Measurements from ENCODE around the gene ZP1. TPM values are rescaled to one million over a fixed set of nuclear protein-coding genes. Genes with fewer than 3 reads are reported as not detected.
"Not testable (repeated sequence)": the region's sequence is repeated elsewhere in the genome, so short reads cannot be mapped to it uniquely, and the experiment has no call there.

Gene ZP1
- total and polyA plus RNA-seq, 4 donors = 0.72 TPM; not detected in 3

DNA sequence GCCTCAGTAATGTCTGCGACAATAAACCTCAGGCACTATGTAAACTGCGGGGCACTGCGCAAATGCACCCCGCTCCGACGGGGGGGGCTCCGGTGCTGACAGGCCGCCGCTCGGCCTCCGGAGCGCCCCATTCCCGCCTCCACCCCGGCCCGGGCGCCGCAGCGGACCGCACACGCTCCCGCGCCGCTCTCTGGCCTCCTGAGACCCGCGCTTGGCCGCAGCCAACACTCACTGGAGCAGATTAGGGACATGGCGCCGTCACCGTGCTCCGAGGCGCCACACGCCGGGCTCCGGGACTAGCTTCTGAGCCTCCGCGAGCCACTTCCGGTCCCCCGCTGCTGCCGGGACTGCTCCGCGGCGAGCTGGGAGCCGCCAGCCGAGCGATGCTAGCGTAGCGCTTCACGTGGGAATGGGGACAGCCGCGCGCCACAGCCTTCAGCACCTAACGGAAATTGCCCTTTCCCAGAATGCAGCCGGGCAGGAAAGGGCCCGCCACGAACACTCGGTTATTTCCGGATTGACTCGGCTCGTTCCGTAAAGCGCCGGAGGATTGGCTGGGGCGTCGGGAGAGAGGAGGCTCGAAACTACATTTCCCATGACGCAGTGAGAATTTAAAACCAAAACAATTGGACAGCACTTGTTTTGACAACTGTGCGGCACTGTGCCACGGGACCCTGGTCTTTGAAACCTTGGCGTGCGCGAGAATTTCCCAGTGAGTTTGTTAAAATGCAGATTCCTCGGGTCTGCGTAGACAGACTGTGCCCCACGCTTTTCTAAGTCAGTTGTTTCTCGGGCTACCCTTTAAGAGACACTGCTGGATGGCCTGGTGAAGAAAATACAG lies 39.0 kb downstream of the ZP1 start, which contains the start of gene PRPF19:
Gene PRPF19, minus strand, starts transcription at position 454 of the 841 bp plus-strand sequence. Its CDS starts 203 bp downstream, at position 251.
- Histone ChIP-seq H3K4me1 (ENCODE audit: control insufficient read depth, insufficient read depth, low read length) (peaks cover 6% of the 10 kb centered on the region), H3K9me3 (ENCODE audit: control insufficient read depth, insufficient read depth, low read length) (no peaks in the 10 kb centered on the region), H3K27ac (ENCODE audit: low read depth, low read length) (peak within 1 kb of the TSS; percentile 80), H3K4me3 (ENCODE audit: low read depth, low read length) (peak within 1 kb of the TSS; percentile 58), H3K27me3 (ENCODE audit: control insufficient read depth, insufficient read depth, low read length) (peaks cover 3% of the 10 kb centered on the region), H3K36me3 (ENCODE audit: control insufficient read depth, insufficient read depth, low read length) (peaks cover 18% of the 10 kb centered on the region)
- DNase-seq (ENCODE audit: low read depth in 4 of 6, low spot score in 6 of 6) = peak; percentile 94 to 100 (median 98)
- 0% methylated on average over 75 of the region's 75 CpGs for WGBS (ENCODE audit: insufficient coverage)

DNA sequence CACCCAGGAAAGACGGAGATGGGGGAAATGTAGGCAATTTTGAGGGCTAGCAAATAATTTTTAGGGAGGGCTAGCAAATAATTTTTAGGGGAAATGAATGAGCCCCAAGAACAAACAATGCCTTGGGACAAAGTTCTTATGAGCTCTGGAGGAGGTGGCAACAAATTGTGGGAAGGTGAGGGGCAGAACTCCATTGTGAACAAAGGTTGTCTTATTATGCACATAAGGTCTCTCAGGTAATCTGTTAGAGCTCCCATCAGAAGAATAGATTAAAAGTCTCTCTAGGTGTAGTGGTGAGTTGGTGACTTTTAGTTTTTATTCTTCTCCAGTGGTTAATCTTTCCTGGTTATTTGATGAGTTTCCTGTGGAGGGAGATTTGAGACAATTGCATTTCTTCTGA lies 41.5 kb downstream of the ZP1 start:
- Histone ChIP-seq H3K27ac (ENCODE audit: low read depth, low read length) (no peak overlapping the region), H3K4me3 (ENCODE audit: low read depth, low read length) (no peak overlapping the region), H3K9me3 (ENCODE audit: control insufficient read depth, insufficient read depth, low read length) (no peaks in the 10 kb centered on the region), H3K36me3 (ENCODE audit: control insufficient read depth, insufficient read depth, low read length) (peaks cover under 1% of the 10 kb centered on the region), H3K4me1 (ENCODE audit: control insufficient read depth, insufficient read depth, low read length) (peaks cover 17% of the 10 kb centered on the region), H3K27me3 (ENCODE audit: control insufficient read depth, insufficient read depth, low read length) (peaks cover 3% of the 10 kb centered on the region)
- WGBS (ENCODE audit: insufficient coverage) = 0% methylated on average over 1 of the region's 1 CpG
- no peak for DNase-seq (ENCODE audit: low read depth in 4 of 6, low spot score in 6 of 6)

DNA sequence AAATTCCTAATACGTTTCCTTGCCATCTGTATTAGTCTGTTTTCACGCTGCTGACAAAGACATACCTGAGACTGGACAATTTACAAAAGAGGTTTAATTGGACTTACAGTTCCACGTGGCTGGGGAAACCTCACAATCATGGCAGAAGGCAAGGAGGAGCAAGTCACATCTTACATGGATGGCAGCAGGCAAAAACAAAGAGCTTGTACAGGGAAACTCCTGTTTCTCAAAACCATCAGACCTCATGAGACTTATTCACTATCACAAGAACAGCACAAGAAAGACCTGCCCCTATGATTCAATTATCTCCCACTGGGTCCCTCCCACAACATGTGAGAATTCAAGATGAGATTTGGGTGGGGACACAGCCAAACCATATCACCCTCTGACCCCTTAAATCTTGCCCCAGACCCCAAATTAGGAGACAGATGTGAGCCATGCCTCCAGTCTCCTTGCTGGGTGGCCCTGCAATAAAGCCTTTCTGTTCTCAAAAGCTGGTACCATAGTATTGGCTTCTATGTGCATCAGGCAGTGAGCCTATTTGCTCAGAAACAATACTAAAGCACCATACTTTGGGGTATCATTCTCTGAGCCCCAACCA lies 42.4 kb downstream of the ZP1 start:
- H3K36me3 ChIP-seq (ENCODE audit: control insufficient read depth, insufficient read depth, low read length); H3K4me3 ChIP-seq (ENCODE audit: low read depth, low read length); DNase-seq (ENCODE audit: low read depth in 4 of 6, low spot score in 6 of 6); H3K27me3 ChIP-seq (ENCODE audit: control insufficient read depth, insufficient read depth, low read length); H3K9me3 ChIP-seq (ENCODE audit: control insufficient read depth, insufficient read depth, low read length): not testable (repeated sequence)
- peak overlapping the region; percentile 33 for H3K27ac ChIP-seq (ENCODE audit: low read depth, low read length)
- peaks cover 21% of the 10 kb centered on the region for H3K4me1 ChIP-seq (ENCODE audit: control insufficient read depth, insufficient read depth, low read length)
- WGBS (ENCODE audit: insufficient coverage) = 47% methylated on average over 3 of the region's 3 CpGs

DNA sequence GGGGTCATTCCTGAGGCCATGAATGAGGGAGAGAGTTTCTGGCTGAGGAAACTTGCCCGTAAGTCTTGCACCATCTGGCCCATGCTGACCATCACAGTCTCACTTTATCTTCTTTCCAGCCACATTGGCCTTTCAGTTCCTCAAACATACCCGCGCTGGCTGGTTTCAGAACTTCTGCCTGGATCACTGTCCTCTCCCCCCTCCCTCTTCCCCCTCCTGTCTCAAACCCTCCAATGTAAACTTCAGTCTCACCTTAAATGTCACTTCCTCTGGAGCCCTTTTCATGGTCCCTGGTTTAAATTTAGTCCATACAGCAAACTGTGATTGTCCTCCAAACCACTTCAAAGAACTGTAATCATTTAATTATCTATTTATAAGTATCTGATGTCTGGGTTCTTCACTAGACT lies 42.9 kb downstream of the ZP1 start:
- peak overlapping the region; percentile 33 for H3K27ac ChIP-seq (ENCODE audit: low read depth, low read length)
- H3K4me1 ChIP-seq (ENCODE audit: control insufficient read depth, insufficient read depth, low read length) = peaks cover 23% of the 10 kb centered on the region
- DNase-seq (ENCODE audit: low read depth in 4 of 6, low spot score in 6 of 6) = no peak
- no peak overlapping the region for H3K4me3 ChIP-seq (ENCODE audit: low read depth, low read length)
- H3K9me3 ChIP-seq (ENCODE audit: control insufficient read depth, insufficient read depth, low read length) = no peaks in the 10 kb centered on the region
- 71% methylated on average over 3 of the region's 3 CpGs for WGBS (ENCODE audit: insufficient coverage)
- peaks cover 3% of the 10 kb centered on the region for H3K27me3 ChIP-seq (ENCODE audit: control insufficient read depth, insufficient read depth, low read length)
- no peaks in the 10 kb centered on the region for H3K36me3 ChIP-seq (ENCODE audit: control insufficient read depth, insufficient read depth, low read length)

DNA sequence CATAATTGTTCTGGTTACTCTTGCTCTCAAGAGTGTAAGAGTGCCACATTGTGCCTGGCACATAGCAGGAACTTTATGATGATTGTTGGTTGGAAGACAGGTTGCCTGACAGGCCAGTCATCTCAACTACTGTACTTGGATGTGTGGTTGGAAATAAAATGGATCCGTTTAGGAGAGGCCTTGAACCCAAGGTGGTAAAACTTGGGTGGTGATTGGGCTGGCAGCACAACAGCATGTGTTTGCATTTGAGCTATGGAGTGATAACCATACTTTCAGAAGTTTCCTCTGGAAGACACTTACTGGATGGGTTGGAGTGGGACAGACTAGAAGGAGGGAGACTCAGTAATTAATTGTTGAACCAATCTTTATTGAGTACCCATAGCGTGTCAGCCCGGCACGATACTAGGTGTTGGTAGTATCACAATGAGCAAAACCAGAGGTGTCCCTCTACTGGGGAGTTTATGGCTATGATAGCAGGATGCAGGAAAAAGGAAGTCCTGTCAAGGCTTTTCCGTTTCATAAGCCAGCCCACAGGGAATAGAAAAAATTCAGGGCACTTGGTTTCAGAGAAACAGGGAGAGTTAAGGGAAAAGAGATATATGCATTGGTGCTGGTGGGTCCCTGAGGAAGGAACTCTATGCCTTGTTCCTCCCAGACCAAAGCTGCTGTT lies 43.5 kb downstream of the ZP1 start:
- H3K4me1 ChIP-seq (ENCODE audit: control insufficient read depth, insufficient read depth, low read length) = peaks cover 23% of the 10 kb centered on the region
- no peaks in the 10 kb centered on the region for H3K36me3 ChIP-seq (ENCODE audit: control insufficient read depth, insufficient read depth, low read length)
- peaks cover 3% of the 10 kb centered on the region for H3K27me3 ChIP-seq (ENCODE audit: control insufficient read depth, insufficient read depth, low read length)
- WGBS (ENCODE audit: insufficient coverage) = 77% methylated on average over 5 of the region's 5 CpGs
- no peaks in the 10 kb centered on the region for H3K9me3 ChIP-seq (ENCODE audit: control insufficient read depth, insufficient read depth, low read length)
- H3K27ac ChIP-seq (ENCODE audit: low read depth, low read length) = no peak overlapping the region
- no peak for DNase-seq (ENCODE audit: low read depth in 4 of 6, low spot score in 6 of 6)
- H3K4me3 ChIP-seq (ENCODE audit: low read depth, low read length) = no peak overlapping the region

DNA sequence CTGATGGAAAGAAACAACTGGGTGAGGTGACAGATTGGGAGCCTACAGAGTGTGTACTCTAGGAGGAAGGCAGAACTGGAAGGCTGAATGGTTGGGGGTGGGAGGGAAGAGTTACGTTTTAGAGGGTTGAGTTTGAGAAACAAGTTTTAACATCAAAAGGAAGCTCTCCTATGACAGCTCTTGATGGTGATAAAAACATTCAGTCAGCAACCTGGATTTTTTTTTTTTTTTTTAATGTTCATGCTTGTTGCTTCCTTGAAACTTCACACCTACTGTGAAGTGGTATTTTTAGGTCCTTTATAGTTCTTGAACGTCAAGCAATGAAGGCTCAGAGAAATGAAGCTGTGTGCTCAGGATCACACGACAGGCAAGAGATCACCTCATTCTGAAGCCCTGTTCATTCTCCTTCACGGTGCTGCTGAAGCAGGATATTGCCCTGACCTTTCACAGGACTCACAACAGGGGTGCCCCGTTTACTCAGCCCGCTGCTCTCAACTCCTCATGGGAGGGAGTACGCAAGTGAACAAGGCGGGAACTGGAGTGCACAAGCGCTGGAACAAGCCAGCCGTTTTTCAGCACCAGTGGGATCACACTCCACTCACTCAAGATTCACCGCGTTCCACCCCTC lies 45.0 kb downstream of the ZP1 start:
- peak overlapping the region; percentile 95 for H3K27ac ChIP-seq (ENCODE audit: low read depth, low read length)
- H3K27me3 ChIP-seq (ENCODE audit: control insufficient read depth, insufficient read depth, low read length) = peaks cover 3% of the 10 kb centered on the region
- peak in 1 of 6 donors; percentile 49 for DNase-seq (ENCODE audit: low read depth in 4 of 6, low spot score in 6 of 6)
- H3K4me3 ChIP-seq (ENCODE audit: low read depth, low read length) = peak overlapping the region; percentile 69
- WGBS (ENCODE audit: insufficient coverage) = 44% methylated on average over 9 of the region's 12 CpGs
- H3K4me1 ChIP-seq (ENCODE audit: control insufficient read depth, insufficient read depth, low read length) = peaks cover 29% of the 10 kb centered on the region
- no peaks in the 10 kb centered on the region for H3K9me3 ChIP-seq (ENCODE audit: control insufficient read depth, insufficient read depth, low read length)
- H3K36me3 ChIP-seq (ENCODE audit: control insufficient read depth, insufficient read depth, low read length) = no peaks in the 10 kb centered on the region

DNA sequence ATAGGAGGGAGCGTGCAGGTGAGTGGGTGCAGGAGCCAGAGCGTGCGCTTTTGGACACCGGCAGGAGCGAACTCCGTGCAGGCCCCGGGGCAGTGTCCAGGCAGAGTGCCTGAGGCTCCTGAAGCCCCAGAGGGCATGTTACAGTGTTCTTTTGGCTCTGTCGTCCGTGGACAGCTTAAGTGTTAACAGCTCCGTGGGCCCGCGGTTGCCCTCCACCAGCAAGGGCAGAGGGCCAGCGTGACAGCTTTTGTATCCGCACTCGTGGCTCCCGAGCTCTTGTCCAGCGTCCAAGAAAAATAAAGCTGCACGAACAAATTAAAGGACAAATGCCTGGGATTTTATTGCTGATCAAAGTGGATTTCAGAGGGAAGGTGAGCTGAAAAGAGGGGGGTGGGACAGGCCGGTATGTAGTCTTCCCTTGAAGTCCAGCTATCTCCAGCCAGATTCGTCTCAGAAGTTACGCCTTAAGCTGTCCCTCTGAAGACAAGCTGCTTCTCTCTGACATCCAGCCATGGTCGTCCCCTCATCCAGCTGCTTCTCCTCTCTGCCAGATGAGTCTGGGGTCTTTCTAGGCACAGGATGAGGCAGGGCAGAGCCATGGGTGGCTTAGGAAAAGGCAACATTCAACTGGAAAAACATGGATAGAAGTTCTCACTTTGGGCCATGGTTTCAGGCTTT lies 45.6 kb downstream of the ZP1 start:
- WGBS (ENCODE audit: insufficient coverage) = 57% methylated on average over 22 of the region's 22 CpGs
- peak in 1 of 6 donors; percentile 6 for DNase-seq (ENCODE audit: low read depth in 4 of 6, low spot score in 6 of 6)
- peaks cover 3% of the 10 kb centered on the region for H3K27me3 ChIP-seq (ENCODE audit: control insufficient read depth, insufficient read depth, low read length)

DNA sequence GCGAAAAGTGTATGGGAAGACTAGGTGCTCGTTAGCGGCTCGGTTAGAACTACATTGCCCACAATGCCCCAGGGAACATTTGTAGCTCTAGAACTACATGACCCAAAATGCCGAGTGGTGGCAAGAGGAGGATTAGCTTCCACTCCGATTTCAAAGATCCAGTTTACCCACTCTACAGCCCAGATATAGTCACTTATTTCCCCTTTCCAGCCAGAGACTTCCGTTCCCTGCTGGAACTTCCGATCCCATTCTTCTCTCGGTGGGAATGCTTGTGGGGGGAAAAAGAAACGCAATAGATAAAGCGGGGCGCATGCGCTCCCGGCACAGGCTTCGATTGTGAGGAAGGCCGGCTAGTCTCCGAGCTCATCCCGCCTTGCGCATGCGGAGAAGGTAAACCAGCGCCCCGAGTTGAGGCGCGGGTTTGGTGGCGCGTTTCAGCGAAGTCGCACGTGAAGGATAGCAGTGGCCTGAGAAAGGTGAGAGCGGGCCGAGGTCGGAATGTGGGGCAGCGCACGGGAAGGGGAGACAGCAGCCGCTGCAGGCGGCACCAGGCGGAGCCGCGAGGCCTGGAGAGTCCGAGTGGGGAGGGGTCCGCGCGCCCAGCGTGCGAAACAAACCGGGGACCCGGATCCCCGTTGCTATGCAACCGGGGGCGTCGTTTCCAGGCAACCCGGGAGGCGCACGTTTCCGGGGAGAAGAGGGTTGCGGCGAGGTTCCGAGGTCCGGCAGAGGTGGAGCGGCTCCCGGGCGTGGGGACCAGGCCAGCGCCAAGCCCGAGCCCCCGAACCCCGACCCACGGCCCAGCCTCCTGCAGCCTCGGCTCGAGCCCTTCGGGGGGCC lies 46.7 kb downstream of the ZP1 start, which contains the start of gene TMEM109:
Gene TMEM109, plus strand, starts transcription at position 366 of the 840 bp plus-strand sequence. CDS start 5,536 bp downstream, outside the sequence.
- peaks cover 29% of the 10 kb centered on the region for H3K4me1 ChIP-seq (ENCODE audit: control insufficient read depth, insufficient read depth, low read length)
- peak; percentile 89 to 99 (median 96) for DNase-seq (ENCODE audit: low read depth in 4 of 6, low spot score in 6 of 6)
- H3K27me3 ChIP-seq (ENCODE audit: control insufficient read depth, insufficient read depth, low read length) = peaks cover 3% of the 10 kb centered on the region
- no peaks in the 10 kb centered on the region for H3K9me3 ChIP-seq (ENCODE audit: control insufficient read depth, insufficient read depth, low read length)
- no peaks in the 10 kb centered on the region for H3K36me3 ChIP-seq (ENCODE audit: control insufficient read depth, insufficient read depth, low read length)
- H3K27ac ChIP-seq (ENCODE audit: low read depth, low read length) = peak within 1 kb of the TSS; percentile 95
- peak within 1 kb of the TSS; percentile 69 for H3K4me3 ChIP-seq (ENCODE audit: low read depth, low read length)
- WGBS (ENCODE audit: insufficient coverage) = under 1% methylated on average over 63 of the region's 70 CpGs

More for the DNA sequence above, 45.6 kb downstream of the ZP1 start:
- H3K9me3 ChIP-seq (ENCODE audit: control insufficient read depth, insufficient read depth, low read length) = no peaks in the 10 kb centered on the region
- peaks cover 29% of the 10 kb centered on the region for H3K4me1 ChIP-seq (ENCODE audit: control insufficient read depth, insufficient read depth, low read length)
- no peaks in the 10 kb centered on the region for H3K36me3 ChIP-seq (ENCODE audit: control insufficient read depth, insufficient read depth, low read length)
- peak overlapping the region; percentile 95 for H3K27ac ChIP-seq (ENCODE audit: low read depth, low read length)
- peak overlapping the region; percentile 69 for H3K4me3 ChIP-seq (ENCODE audit: low read depth, low read length)

Measured in spinal cord (tissue), 10 donors.